Skeletal muscle satellite cell (primary cell): ENCODE measurements around the gene CALM3.

ENCODE experiments used
- H3K27me3 ChIP-seq: 2 replicates; pipeline ENCODE4 v1.7.0; 2013; ENCODE audit warnings: low read length; ENCODE audit not compliant: control insufficient read depth, insufficient read depth
- H3K36me3 ChIP-seq: 2 replicates; pipeline ENCODE4 v1.7.0; 2013; ENCODE audit warnings: mild to moderate bottlenecking, control low read depth, low read length; ENCODE audit not compliant: insufficient read depth
- H3K4me1 ChIP-seq: 2 replicates; pipeline ENCODE4 v1.7.0; 2013; ENCODE audit warnings: low read length; ENCODE audit not compliant: control insufficient read depth, insufficient read depth
- H3K4me2 ChIP-seq: 2 replicates; pipeline ENCODE4 v1.7.0; 2013; ENCODE audit warnings: mild to moderate bottlenecking, low read length
- H3K4me3 ChIP-seq: 2 replicates; pipeline ENCODE4 v1.7.0; 2013; ENCODE audit warnings: low read length
- H3K9ac ChIP-seq: 2 replicates; pipeline ENCODE4 v1.7.0; 2013; ENCODE audit warnings: mild to moderate bottlenecking, low read depth, low read length, moderate library complexity
- H3K9me3 ChIP-seq: replicated peaks from 2 replicates; pipeline ENCODE4 v1.7.0; 2013; ENCODE audit warnings: mild to moderate bottlenecking, control low read depth, low read length

CALM3 gene

GRCh38 chr19:46578450-46578849, 22.7 kb upstream of the CALM3 start:
- H3K27me3 ChIP-seq: peaks cover 6% of the 10 kb centered on the region
- no peaks in the 10 kb centered on the region for H3K36me3 ChIP-seq
- no peaks in the 10 kb centered on the region for H3K9me3 ChIP-seq
- no peaks in the 10 kb centered on the region for H3K4me1 ChIP-seq
- no peak overlapping the region for H3K9ac ChIP-seq
- H3K4me2 ChIP-seq: no peak overlapping the region
- H3K4me3 ChIP-seq: no peak overlapping the region

GRCh38 chr19:46579361-46579879, 21.7 kb upstream of the CALM3 start:
- no peak overlapping the region for H3K4me2 ChIP-seq
- H3K9me3 ChIP-seq: no peaks in the 10 kb centered on the region
- H3K27me3 ChIP-seq: peaks cover 6% of the 10 kb centered on the region
- no peaks in the 10 kb centered on the region for H3K36me3 ChIP-seq
- H3K4me3 ChIP-seq: no peak overlapping the region
- H3K9ac ChIP-seq: no peak overlapping the region
- no peaks in the 10 kb centered on the region for H3K4me1 ChIP-seq

- Histone ChIP-seq H3K9me3 (no peaks in the 10 kb centered on the region), H3K4me2 (no peak overlapping the region), H3K36me3 (no peaks in the 10 kb centered on the region), H3K27me3 (peaks cover 6% of the 10 kb centered on the region), H3K9ac (no peak overlapping the region), H3K4me1 (no peaks in the 10 kb centered on the region), H3K4me3 (no peak overlapping the region)
Measured at GRCh38 chr19:46580247-46580646, 20.9 kb upstream of the CALM3 start.

- Histone ChIP-seq H3K9me3 (no peaks in the 10 kb centered on the region), H3K4me1 (no peaks in the 10 kb centered on the region), H3K4me2 (no peak overlapping the region), H3K36me3 (no peaks in the 10 kb centered on the region), H3K27me3 (no peaks in the 10 kb centered on the region), H3K4me3 (no peak overlapping the region), H3K9ac (no peak overlapping the region)
Measured at GRCh38 chr19:46585539-46585938, 15.6 kb upstream of the CALM3 start.

DNA sequence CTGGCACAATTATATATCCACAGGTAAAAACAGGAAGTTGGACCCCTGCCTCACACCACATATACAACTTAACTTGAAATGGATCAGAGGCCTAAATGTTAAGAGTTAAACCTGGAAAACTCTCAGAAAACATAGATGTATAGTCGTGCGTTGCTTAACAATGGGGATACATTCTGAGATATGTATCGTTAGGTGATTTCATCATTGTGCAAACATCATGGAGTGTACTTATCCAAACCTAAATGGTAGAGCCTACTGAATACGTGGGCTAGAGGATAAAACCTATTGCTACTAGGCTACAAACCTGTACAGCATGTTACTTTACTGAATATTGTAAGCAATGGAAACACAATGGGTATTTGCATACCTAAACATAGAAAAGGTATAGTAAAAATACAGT, 14.8 kb upstream of the CALM3 start:
- Histone ChIP-seq H3K9me3 (no peaks in the 10 kb centered on the region), H3K4me2 (no peak overlapping the region), H3K4me1 (no peaks in the 10 kb centered on the region), H3K36me3 (no peaks in the 10 kb centered on the region), H3K27me3 (no peaks in the 10 kb centered on the region), H3K4me3 (no peak overlapping the region), H3K9ac (no peak overlapping the region)

- Histone ChIP-seq H3K4me3 (no peak overlapping the region), H3K4me1 (no peaks in the 10 kb centered on the region), H3K9me3 (no peaks in the 10 kb centered on the region), H3K36me3 (no peaks in the 10 kb centered on the region), H3K9ac (no peak overlapping the region), H3K27me3 (no peaks in the 10 kb centered on the region), H3K4me2 (no peak overlapping the region)
Measured at GRCh38 chr19:46587861-46588260, 13.3 kb upstream of the CALM3 start.

DNA sequence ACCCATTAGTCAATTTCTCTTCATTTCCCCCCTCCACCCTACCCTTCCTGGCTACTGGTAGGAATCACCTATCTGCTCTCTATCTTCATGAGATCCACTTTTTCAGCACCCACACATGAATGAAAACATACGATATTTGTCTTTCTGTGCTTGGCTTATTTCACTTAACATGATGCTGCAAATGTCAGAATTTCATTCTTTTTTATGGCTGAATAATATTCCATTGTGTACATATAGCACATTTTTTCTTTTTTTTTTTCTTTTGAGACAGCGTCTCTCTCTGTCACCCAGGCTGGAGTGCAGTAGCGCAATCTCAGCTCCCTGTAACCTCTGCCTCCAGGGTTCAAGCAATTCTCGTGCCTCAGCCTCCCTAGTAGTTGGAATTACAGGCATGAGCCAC, 9.9 kb upstream of the CALM3 start:
- no peaks in the 10 kb centered on the region for H3K27me3 ChIP-seq
- H3K9ac ChIP-seq: no peak overlapping the region
- no peaks in the 10 kb centered on the region for H3K9me3 ChIP-seq
- no peaks in the 10 kb centered on the region for H3K36me3 ChIP-seq
- H3K4me3 ChIP-seq: no peak overlapping the region
- no peaks in the 10 kb centered on the region for H3K4me1 ChIP-seq
- no peak overlapping the region for H3K4me2 ChIP-seq

DNA sequence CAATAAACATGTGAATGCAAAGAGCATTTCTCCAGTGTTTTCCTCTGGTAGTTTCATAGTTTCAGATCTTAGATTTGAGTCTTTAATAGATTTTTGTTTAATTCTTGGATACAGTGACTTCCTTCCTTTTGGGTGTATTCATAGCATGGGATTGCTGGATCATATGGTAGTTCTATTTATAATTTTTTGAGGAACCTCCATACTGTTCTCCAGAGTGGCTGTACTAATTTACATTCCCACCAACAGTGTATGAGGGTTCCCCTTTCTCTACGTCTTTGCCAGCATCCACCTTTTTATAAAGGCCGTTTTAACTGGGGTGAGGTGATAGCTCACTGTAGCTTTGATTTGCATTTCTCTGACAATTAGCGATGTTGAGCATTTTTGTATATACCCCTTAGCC, 9.3 kb upstream of the CALM3 start:
- no peaks in the 10 kb centered on the region for H3K9me3 ChIP-seq
- no peak overlapping the region for H3K9ac ChIP-seq
- H3K4me2 ChIP-seq: no peak overlapping the region
- H3K36me3 ChIP-seq: no peaks in the 10 kb centered on the region
- no peak overlapping the region for H3K4me3 ChIP-seq
- no peaks in the 10 kb centered on the region for H3K4me1 ChIP-seq
- no peaks in the 10 kb centered on the region for H3K27me3 ChIP-seq

DNA sequence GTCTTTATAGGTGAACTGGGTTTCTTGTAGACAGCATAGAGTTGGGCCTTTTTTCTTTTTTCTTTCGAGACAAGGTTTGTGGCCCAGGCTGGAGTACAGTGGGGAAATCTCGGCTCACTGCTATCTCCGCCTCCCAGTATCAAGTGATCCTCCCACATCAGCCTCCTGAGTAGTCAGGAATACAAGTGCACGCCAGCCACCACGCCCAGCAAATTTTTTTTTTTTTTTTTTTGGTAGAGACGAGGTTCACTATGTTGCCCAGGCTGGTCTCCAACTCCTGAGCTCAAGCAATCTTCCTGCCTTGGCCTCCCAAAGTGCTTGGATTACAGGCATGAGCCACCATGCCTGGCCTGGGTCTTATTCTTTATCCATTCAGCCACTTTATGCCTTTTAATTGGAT, 5.1 kb upstream of the CALM3 start:
- Histone ChIP-seq H3K4me1 (no peaks in the 10 kb centered on the region), H3K9me3 (no peaks in the 10 kb centered on the region), H3K4me2 (no peak overlapping the region), H3K4me3 (no peak overlapping the region), H3K36me3 (no peaks in the 10 kb centered on the region), H3K27me3 (no peaks in the 10 kb centered on the region), H3K9ac (no peak overlapping the region)

DNA sequence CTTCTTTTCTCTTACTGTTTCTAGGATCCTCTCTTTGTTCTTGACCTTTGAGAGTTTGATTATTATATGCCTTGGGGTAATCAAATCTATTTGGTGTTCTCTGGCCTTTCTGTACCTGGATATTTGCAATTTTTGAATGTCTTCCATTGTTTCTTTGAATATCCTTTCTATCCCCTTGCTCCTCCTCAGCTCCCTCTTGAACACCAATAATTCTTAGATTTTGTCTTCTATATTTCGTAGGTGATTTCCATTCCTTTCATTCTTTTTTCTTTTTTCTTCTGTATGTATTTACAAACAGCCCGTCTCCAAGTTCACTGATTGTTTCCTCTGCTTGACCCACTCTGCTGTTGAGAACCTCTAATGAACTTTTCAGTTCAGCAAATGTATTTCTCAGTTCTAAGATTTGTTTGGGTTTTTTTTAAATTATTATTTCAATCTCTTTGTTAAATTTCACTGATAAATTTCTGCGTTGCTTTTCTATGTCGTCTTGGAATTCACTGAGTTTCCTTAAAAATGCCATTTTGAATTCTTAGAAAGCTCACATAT, 2.7 kb upstream of the CALM3 start:
- peaks cover 11% of the 10 kb centered on the region for H3K4me1 ChIP-seq
- H3K4me2 ChIP-seq: no peak overlapping the region
- no peak overlapping the region for H3K4me3 ChIP-seq

DNA sequence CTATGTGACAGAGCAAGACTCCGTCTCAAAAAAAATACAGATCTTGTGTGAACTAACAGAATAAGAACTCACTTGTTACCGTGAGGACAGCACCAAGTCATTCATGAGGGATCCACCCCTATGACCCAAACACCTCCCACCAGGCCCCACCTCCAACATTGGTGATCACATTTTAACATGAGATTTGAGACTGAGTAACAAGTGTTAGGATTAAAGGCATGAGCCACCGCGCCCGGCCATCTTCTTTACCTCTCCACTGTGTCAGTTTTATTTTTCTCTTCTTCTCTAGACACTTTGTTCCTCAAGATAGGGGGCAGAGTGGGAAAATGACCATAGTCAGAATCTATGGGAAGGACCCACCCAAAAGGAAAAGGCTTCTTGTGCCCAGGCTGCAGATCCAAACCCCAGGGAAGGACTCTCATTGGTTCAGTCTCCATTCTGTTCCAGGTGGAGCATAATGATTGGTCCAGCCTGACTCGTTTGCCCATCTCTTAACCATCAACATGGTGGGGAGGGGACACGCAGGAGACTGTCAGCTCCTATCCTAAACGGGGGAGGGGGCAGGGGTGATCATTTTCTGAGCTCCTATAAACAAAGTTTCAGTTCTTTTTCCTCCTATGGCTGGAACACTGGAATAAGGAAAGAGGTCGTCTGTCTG, 1.3 kb upstream of the CALM3 start:
- Histone ChIP-seq H3K4me1 (peaks cover 22% of the 10 kb centered on the region), H3K4me2 (peak overlapping the region; percentile 81), H3K36me3 (no peaks in the 10 kb centered on the region), H3K27me3 (no peaks in the 10 kb centered on the region), H3K9ac (peak overlapping the region; percentile 93), H3K9me3 (no peaks in the 10 kb centered on the region), H3K4me3 (peak overlapping the region; percentile 77)

More for the DNA sequence above, 2.7 kb upstream of the CALM3 start:
- Histone ChIP-seq H3K9me3 (no peaks in the 10 kb centered on the region), H3K27me3 (no peaks in the 10 kb centered on the region), H3K36me3 (no peaks in the 10 kb centered on the region), H3K9ac (no peak overlapping the region)
